Activated T-helper 1 cell treated with anti-CD3 and anti-CD28 coated beads, Interleukin-12 subunit alpha, Interleukin-12 subunit beta, Interleukin-2, Interleukin-4 antibody, amounts not matched to agents 30 ng/mL and 10 ng/mL and 1 ng/mL, durations not matched to agents 14 hours and 24 hours and 36 hours (primary cell): Measurements from ENCODE around the gene CBFA2T2. TPM values are rescaled to one million over a fixed set of nuclear protein-coding genes. Genes with fewer than 3 reads are reported as not detected.

ENCODE experiments used
- DNase-seq: peaks from one replicate; pipeline ENCODE4 v3.0.0; 2021; ENCODE audit warnings: low spot score
- H3K27ac Mint-ChIP-seq: one replicate; pipeline ENCODE4 v1.8.0; 2021; ENCODE audit warnings: mild to moderate bottlenecking, mixed read lengths
- H3K27me3 Mint-ChIP-seq: one replicate; pipeline ENCODE4 v1.8.0; 2022; ENCODE audit warnings: mild to moderate bottlenecking, moderate library complexity, mixed read lengths; ENCODE audit not compliant: insufficient read depth
- H3K36me3 Mint-ChIP-seq: one replicate; pipeline ENCODE4 v1.8.0; 2021; ENCODE audit warnings: low read depth, mixed read lengths
- H3K4me1 Mint-ChIP-seq: one replicate; pipeline ENCODE4 v1.8.0; 2021; ENCODE audit warnings: low read depth, mixed read lengths
- H3K4me3 Mint-ChIP-seq: one replicate; pipeline ENCODE4 v1.8.0; 2021; ENCODE audit warnings: mild to moderate bottlenecking, moderate library complexity, mixed read lengths
- H3K9me3 Mint-ChIP-seq: one replicate; pipeline ENCODE4 v1.8.0; 2021; ENCODE audit warnings: mixed read lengths
- intact Hi-C: fragments of 100-400 bp; cut with micrococcal nuclease; formaldehyde crosslinking; loops from one replicate; pipeline ENCODE4 v1.15.1; 2024
- total RNA-seq: library from RNA; stranded (reverse); gene quantifications from 2 replicates; pipeline ENCODE4 v1.2.3, GENCODE V29; 2022

CBFA2T2 gene
- total RNA-seq, 1 donor from 2014 or later = 12.0 TPM

DNA sequence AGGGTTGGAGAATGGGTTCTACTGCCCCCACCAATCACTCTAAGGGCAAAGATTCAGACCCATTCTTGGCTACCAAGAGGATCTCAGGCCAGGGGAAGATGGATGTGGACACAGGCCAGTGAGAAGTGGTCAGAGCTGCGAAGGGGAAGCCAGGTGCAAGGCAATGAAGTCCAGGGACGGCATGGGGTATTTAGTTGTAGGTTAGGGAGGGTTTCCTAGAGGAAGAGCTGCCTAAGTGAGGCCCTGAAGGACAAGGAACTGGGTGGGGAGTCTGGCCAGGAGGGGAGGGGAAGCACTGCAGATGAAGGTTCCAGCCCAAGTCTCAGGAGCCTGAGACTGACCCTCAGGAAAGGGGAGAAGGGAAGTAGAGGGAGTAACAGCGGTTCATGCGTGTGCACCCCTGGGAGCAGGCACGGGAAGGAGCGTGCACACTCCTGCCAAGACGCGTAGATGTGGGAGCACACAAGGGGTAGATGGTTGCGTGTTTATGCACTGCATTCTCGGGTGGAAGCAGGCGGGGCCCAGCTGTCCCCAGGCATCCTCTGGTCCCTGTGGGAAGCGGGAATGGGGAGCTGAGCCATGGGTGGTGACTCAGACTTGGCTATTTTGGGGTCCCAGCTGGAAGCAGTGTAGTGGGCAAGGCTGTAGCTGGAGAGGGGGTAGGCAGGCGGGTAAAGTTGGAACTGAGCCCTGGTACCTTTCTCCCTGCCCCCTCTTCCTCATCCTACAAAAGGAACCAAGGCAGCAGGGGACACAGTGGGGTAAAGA is 180.2 kb downstream of the CBFA2T2 start:
- intact Hi-C loops = loop anchor here (5.0 to 10.0 kb wide), 3 partner anchors 142 to 442 kb away; partner anchors contain the start of genes CHMP4B and EIF2S2
- no peaks in the 10 kb centered on the region for H3K27me3 Mint-ChIP-seq
- H3K27ac Mint-ChIP-seq = peak overlapping the region; percentile 15
- H3K4me3 Mint-ChIP-seq = no peak overlapping the region
- H3K9me3 Mint-ChIP-seq = no peaks in the 10 kb centered on the region
- DNase-seq = no peak
- peaks cover 8% of the 10 kb centered on the region for H3K36me3 Mint-ChIP-seq
- H3K4me1 Mint-ChIP-seq = peaks cover 50% of the 10 kb centered on the region

- intact Hi-C loops = no loop called here
- no peak overlapping the region for H3K4me3 Mint-ChIP-seq
- peaks cover 48% of the 10 kb centered on the region for H3K4me1 Mint-ChIP-seq
- H3K36me3 Mint-ChIP-seq = peaks cover 13% of the 10 kb centered on the region
- no peaks in the 10 kb centered on the region for H3K27me3 Mint-ChIP-seq
- DNase-seq = no peak
- H3K9me3 Mint-ChIP-seq = no peaks in the 10 kb centered on the region
- no peak overlapping the region for H3K27ac Mint-ChIP-seq
These were observed 181.0 kb downstream of the CBFA2T2 start for GRCh38 chr20:33670715-33671499.

- H3K36me3 Mint-ChIP-seq = peaks cover 10% of the 10 kb centered on the region
- no peak overlapping the region for H3K27ac Mint-ChIP-seq
- H3K9me3 Mint-ChIP-seq = no peaks in the 10 kb centered on the region
- peak overlapping the region; percentile 91 for H3K4me3 Mint-ChIP-seq
- no peaks in the 10 kb centered on the region for H3K27me3 Mint-ChIP-seq
- H3K4me1 Mint-ChIP-seq = peaks cover 43% of the 10 kb centered on the region
- DNase-seq = no peak
- intact Hi-C loops = no loop called here
These were observed 181.8 kb downstream of the CBFA2T2 start for GRCh38 chr20:33671573-33672288.

- intact Hi-C loops = no loop called here
- Mint-ChIP-seq H3K9me3 (no peaks in the 10 kb centered on the region), H3K4me1 (peaks cover 47% of the 10 kb centered on the region), H3K36me3 (peaks cover 15% of the 10 kb centered on the region), H3K4me3 (peak overlapping the region; percentile 91), H3K27me3 (no peaks in the 10 kb centered on the region), H3K27ac (peak overlapping the region; percentile 86)
- DNase-seq = no peak
These were observed 182.7 kb downstream of the CBFA2T2 start for GRCh38 chr20:33672426-33673113.

DNA sequence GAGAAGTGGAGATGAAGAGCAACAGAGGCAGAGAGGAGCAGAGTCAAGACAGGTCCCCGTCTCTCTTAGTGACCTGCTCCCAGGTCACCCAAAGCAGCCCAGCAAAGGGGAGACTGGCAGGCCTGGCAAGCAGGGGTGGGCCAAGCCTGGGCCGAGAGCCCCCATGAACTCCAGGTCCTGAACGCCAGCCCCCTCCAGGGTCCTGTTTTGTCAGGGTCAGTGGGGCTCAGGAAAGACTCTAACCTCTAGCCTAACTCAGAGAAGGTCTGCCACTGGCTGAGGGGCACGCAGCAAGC is 183.2 kb downstream of the CBFA2T2 start:
- H3K9me3 Mint-ChIP-seq = no peaks in the 10 kb centered on the region
- intact Hi-C loops = no loop called here
- H3K36me3 Mint-ChIP-seq = peaks cover 19% of the 10 kb centered on the region
- peak overlapping the region; percentile 91 for H3K4me3 Mint-ChIP-seq
- no peaks in the 10 kb centered on the region for H3K27me3 Mint-ChIP-seq
- peak overlapping the region; percentile 86 for H3K27ac Mint-ChIP-seq
- no peak for DNase-seq
- H3K4me1 Mint-ChIP-seq = peaks cover 49% of the 10 kb centered on the region

DNA sequence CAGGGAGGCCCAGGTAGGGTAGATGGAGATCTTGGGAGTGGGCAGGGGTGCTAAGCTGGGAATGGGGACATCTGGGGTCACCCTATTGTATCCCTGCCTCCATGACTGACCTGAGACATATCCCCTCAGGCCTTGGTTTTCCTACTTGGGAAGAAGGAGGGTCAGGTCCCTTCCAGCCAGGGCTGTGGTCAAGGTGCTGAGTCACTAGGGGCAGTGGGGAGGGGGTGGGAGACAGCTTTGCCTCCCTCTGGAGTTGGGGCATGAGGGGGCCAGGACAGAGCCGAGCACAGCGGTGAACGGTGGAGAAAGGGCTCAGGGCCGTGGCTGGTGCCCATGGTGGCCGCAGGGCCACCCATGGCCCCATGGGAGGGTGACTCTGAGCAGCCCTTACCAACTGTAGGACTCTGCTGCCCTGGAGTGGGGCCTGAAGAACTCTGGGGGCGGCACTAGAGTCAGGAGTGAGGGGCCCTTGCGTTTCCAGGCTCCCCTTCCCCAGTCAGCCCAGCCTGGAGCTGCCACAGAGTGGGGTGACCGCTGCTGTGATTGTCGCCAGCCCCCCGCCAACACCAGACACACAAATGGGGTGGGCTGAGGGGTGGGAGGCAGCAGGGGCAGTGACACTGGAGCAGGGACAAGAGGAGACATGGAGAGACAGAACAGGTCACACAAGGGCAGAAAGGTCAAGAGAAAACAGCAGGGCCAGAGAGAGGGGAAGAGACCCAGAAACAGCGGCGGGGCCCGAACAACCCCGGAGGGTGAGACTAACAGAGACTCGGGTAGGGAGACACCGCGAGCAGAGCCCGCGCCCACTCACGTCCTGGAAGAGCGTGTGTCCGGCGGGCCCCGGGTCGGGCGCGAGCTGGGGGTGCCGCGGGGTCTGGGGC is 183.8 kb downstream of the CBFA2T2 start:
- intact Hi-C loops = loop anchor here (1.0 kb wide), 2 partner anchors 7 to 12 kb away; partner anchors contain the start of gene ACTL10
- no peaks in the 10 kb centered on the region for H3K9me3 Mint-ChIP-seq
- peak overlapping the region; percentile 87 for H3K27ac Mint-ChIP-seq
- H3K36me3 Mint-ChIP-seq = peaks cover 19% of the 10 kb centered on the region
- peak overlapping the region; percentile 91 for H3K4me3 Mint-ChIP-seq
- H3K4me1 Mint-ChIP-seq = peaks cover 49% of the 10 kb centered on the region
- no peak for DNase-seq
- no peaks in the 10 kb centered on the region for H3K27me3 Mint-ChIP-seq

DNA sequence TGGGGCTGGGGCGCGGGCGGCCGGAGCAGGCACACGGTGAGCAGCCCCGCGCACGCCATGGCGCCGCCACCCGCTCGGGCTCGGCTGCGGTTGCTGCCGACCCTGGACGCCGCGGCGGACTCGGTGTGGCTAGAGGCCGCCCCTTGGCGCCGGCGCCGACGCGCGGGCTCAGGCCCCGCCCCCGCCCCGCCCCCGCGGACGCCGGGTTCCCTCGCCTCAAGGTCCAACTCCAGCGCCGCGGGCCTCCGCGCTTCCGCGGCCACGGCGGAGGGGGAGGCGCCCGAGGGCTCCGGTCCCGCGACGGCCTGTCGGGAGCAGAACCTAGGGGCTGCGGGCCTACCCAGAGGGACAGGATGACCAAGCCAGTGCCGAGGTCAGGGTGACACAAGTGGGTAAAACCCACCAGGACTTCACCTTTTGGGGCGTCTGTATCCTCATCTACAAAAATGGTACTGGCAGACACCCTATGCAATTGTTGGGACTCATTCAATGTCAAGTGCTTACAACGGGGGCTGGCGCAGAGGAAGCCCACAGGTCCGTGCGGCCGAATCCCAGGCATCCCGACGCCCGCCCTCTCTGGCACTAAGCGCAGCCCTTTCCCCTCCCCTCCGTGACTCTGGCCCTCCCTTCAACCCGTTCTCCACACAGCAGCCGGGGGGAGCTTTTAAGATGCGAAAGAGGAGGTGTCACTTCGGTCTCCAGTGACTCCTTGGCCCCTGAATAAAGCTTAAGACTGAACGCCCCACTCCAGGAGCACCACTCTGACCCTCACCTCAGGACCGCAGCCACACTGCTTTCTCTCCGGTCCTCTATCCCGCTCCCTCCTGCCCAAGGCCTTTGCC is 184.6 kb downstream of the CBFA2T2 start, which contains the start of gene NECAB3:
Gene NECAB3, minus strand, starts transcription at position 135 of the 842 bp plus-strand sequence. Its CDS starts 76 bp downstream, at position 59.
- Mint-ChIP-seq H3K4me1 (peaks cover 54% of the 10 kb centered on the region), H3K4me3 (peak within 1 kb of the TSS; percentile 91), H3K27me3 (no peaks in the 10 kb centered on the region), H3K36me3 (peaks cover 24% of the 10 kb centered on the region), H3K27ac (peak within 1 kb of the TSS; percentile 87), H3K9me3 (no peaks in the 10 kb centered on the region)
- intact Hi-C loops = loop anchor here (1.0 kb wide), 2 partner anchors 8 to 11 kb away; partner anchors contain the start of gene ACTL10
- peak; percentile 73 for DNase-seq

- Mint-ChIP-seq H3K4me3 (peak overlapping the region; percentile 76), H3K4me1 (peaks cover 55% of the 10 kb centered on the region), H3K9me3 (no peaks in the 10 kb centered on the region), H3K27ac (peak overlapping the region; percentile 66), H3K36me3 (peaks cover 22% of the 10 kb centered on the region), H3K27me3 (no peaks in the 10 kb centered on the region)
- no peak for DNase-seq
- intact Hi-C loops = no loop called here
These were observed 185.5 kb downstream of the CBFA2T2 start for GRCh38 chr20:33675136-33675959.

DNA sequence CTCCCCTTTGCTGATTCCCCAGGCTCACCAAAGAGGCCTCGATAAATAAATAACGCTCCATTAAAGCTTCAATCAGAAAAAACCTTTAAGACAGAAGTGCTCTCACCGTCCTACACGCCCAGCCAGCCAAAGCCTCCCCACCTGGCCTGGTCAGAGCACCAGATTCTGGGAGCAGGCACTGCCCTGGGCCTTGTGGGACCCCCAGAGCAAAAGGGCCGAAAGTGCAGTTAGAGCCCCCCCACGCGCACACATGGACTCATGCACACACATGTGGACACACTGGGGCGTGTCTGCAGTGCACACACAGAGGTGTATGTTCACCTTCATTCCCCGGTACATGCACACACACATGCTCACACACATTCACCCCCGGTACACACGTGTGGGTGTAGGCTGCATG is 186.2 kb downstream of the CBFA2T2 start:
- no peak for DNase-seq
- peaks cover 63% of the 10 kb centered on the region for H3K4me1 Mint-ChIP-seq
- H3K27me3 Mint-ChIP-seq = no peaks in the 10 kb centered on the region
- intact Hi-C loops = no loop called here
- H3K9me3 Mint-ChIP-seq = no peaks in the 10 kb centered on the region
- H3K36me3 Mint-ChIP-seq = peaks cover 24% of the 10 kb centered on the region
- H3K4me3 Mint-ChIP-seq = no peak overlapping the region
- H3K27ac Mint-ChIP-seq = no peak overlapping the region

GRCh38 chr20:33676652-33677645 is 187.1 kb downstream of the CBFA2T2 start:
- H3K36me3 Mint-ChIP-seq = peaks cover 29% of the 10 kb centered on the region
- intact Hi-C loops = no loop called here

More at GRCh38 chr20:33676652-33677645, 187.1 kb downstream of the CBFA2T2 start:
- no peaks in the 10 kb centered on the region for H3K27me3 Mint-ChIP-seq
- H3K9me3 Mint-ChIP-seq = no peaks in the 10 kb centered on the region
- H3K4me1 Mint-ChIP-seq = peaks cover 69% of the 10 kb centered on the region
- H3K27ac Mint-ChIP-seq = no peak overlapping the region
- no peak overlapping the region for H3K4me3 Mint-ChIP-seq
- DNase-seq = no peak
